ENCODE measurements around the gene IGLON5.

The IGLON5 gene

GRCh38 chr19:51324167-51324481 lies 12.7 kb downstream of the IGLON5 start:
- Histone ChIP-seq H3K4me1 (ENCODE audit: insufficient read depth, low read length) (peaks cover 6% of the 10 kb centered on the region; the same call in 1 of the 2 replicates), H3K36me3 (ENCODE audit: insufficient read depth, low read length) (no peaks in the 10 kb centered on the region), H3K9ac (ENCODE audit: low read depth, low read length) (no peak overlapping the region), H3K9me3 (ENCODE audit: control insufficient read depth, insufficient read depth, low read length) (no peaks in the 10 kb centered on the region)

DNA sequence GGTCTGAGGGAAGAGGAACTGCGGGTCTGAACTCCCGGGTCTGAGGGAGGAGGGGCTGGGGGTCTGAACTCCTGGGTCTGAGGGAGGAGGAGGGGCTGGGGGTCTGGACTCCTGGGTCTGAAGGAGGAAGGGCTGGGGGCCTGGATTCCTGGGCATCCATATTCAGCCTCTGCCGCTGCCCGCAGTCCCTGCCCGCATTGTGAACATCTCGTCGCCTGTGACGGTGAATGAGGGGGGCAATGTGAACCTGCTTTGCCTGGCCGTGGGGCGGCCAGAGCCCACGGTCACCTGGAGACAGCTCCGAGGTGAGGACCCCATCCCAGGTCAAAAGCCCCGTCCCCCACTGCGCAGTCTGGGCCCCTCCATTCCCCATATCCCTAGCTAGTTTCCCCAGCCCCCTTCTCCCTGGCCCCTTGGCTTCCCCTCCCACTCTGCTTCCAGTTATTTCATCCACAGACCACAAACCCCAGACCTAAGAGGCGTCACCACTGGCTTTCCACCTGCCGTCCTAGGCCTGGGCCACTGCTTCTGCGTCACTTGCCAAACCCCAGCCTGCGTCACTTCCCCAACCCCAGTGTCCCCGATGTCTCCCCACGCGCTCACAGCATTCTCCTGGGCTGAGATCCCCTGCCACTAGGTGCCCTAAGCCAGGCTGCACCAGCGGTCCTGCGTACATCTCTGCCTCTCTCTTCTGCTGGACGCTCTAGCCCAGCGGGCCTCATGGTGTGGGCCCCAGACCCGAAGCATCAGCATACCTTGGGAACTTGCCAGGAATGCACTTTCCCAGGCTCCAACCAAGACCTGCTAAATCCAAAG lies 13.9 kb downstream of the IGLON5 start:
- H3K9me3 ChIP-seq (ENCODE audit: control insufficient read depth, insufficient read depth, low read length): no peaks in the 10 kb centered on the region
- H3K9ac ChIP-seq (ENCODE audit: low read depth, low read length): no peak overlapping the region
- H3K4me1 ChIP-seq (ENCODE audit: insufficient read depth, low read length): peaks cover 6% of the 10 kb centered on the region; the same call in 1 of the 2 replicates
- no peaks in the 10 kb centered on the region for H3K36me3 ChIP-seq (ENCODE audit: insufficient read depth, low read length)

DNA sequence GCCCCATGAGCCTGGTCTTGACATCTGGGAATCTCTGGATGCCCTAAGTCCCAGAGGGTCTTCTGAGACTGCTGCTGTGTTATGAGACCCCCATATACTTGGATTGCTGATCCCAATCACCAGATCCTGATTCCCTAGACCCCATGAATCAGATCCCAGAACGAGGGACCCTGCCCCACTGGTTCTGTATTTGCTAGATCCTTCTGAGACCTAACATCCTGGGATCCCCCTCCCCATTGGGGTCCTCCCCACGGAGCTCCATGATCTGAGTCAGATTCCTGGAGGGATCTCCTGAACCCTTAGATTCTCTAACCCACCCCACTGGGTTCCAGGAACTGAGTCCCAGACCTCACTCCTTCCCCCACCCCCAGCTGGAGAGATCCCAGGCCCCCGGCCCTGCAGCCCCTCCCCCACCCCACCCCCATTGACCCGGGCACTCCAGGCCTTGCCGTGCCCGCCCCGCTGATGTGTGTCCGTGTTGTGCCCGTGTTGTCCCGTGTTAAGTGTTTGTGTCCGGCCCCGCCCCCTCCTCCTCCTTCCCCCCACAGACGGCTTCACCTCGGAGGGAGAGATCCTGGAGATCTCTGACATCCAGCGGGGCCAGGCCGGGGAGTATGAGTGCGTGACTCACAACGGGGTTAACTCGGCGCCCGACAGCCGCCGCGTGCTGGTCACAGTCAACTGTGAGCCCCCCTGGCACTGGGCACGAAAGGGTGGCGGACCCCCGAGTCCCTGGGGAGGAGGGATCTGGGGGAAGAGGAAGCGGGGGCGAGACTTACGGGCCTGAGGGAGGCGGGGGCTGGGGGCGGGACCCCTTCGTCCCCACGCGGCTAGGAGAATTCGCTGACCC lies 15.0 kb downstream of the IGLON5 start:
- H3K36me3 ChIP-seq (ENCODE audit: insufficient read depth, low read length): no peaks in the 10 kb centered on the region
- no peaks in the 10 kb centered on the region for H3K9me3 ChIP-seq (ENCODE audit: control insufficient read depth, insufficient read depth, low read length)
- H3K4me1 ChIP-seq (ENCODE audit: insufficient read depth, low read length): peaks cover 6% of the 10 kb centered on the region; the same call in 1 of the 2 replicates
- H3K9ac ChIP-seq (ENCODE audit: low read depth, low read length): peak overlapping the region; percentile 74; the same call in 1 of the 2 replicates

DNA sequence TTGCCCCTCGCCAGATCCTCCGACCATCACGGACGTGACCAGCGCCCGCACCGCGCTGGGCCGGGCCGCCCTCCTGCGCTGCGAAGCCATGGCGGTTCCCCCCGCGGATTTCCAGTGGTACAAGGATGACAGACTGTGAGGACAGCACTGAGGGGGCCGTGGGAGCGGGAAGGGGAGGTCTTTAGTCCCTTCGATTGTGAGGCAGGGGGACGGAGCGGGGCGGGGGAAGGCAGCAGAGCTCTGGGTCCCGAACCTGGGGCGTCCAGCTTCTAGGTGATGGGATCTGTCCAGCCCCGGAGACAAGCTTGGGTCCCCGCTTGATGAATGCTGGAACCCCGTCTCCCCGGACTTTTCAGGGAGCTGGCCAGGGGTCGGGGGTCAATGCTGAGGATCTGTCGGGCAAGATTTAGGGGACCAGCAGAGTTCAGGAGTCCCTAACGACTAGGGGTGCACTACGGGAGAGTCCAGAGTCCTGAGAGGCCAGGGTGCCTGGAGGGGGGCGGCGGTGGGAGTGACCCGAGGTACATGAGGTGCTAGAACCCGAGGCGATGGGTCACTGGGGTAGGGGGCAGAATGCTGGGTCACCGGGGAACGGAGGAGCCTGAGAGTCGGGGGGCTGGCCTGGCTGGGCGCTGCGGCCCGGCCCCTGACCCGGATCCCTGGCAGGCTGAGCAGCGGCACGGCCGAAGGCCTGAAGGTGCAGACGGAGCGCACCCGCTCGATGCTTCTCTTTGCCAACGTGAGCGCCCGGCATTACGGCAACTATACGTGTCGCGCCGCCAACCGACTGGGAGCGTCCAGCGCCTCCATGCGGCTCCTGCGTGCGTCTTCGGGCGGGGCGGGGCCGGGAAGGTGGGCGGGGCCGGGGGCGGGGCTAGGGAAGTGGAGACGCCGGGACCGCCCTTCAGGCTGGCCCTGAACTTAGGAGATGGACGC lies 15.9 kb downstream of the IGLON5 start:
- H3K9ac ChIP-seq (ENCODE audit: low read depth, low read length): peak overlapping the region; percentile 74
- peaks cover 6% of the 10 kb centered on the region; the same call in 1 of the 2 replicates for H3K4me1 ChIP-seq (ENCODE audit: insufficient read depth, low read length)
- no peaks in the 10 kb centered on the region for H3K9me3 ChIP-seq (ENCODE audit: control insufficient read depth, insufficient read depth, low read length)
- no peaks in the 10 kb centered on the region; the same call in 1 of the 2 replicates for H3K36me3 ChIP-seq (ENCODE audit: insufficient read depth, low read length)

DNA sequence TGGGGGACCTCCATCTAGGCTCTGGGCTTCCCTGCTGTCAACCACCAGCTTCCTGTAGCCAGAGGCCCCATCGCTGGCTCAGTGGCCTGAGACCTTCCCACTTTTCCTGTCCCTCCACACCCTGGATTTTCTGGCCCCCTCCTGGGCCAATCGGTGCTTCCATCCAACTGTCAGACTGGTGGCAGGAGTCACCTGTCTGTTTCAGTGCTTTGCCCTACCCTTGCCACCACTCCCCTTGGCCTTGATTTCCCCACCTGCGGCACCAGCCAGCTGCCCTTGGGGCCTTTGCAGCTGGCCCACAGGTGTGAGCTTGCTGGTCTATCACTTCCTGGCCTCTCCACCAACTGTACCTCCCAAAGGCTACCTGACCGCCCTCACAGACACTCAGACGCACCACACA lies 18.0 kb downstream of the IGLON5 start:
- Histone ChIP-seq H3K9ac (ENCODE audit: low read depth, low read length) (no peak overlapping the region), H3K36me3 (ENCODE audit: insufficient read depth, low read length) (no peaks in the 10 kb centered on the region; the same call in 1 of the 2 replicates), H3K4me1 (ENCODE audit: insufficient read depth, low read length) (peaks cover 6% of the 10 kb centered on the region; the same call in 1 of the 2 replicates)

DNA sequence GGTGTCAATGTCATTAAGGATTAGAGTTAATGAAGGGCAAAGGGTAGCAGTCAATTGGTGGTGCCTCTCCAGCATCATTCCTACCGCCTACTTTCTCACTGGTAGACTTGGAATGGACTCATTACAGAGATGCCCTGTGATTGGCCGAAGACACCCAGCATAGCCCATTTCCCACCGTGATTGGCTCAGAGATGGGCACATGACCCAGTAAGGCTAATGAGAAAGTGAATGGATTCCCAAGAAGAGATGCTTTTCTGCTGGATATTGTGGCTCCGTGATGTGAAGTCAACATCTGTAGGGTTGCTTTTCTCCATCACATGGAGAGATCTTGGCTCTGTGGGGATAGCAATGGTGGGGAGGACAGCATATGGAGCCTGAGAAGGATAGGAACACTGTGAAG lies 18.9 kb downstream of the IGLON5 start:
- Histone ChIP-seq H3K9me3 (ENCODE audit: control insufficient read depth, insufficient read depth, low read length) (no peaks in the 10 kb centered on the region), H3K9ac (ENCODE audit: low read depth, low read length) (no peak overlapping the region), H3K4me1 (ENCODE audit: insufficient read depth, low read length) (peaks cover 6% of the 10 kb centered on the region; the same call in 1 of the 2 replicates), H3K36me3 (ENCODE audit: insufficient read depth, low read length) (no peaks in the 10 kb centered on the region; the same call in 1 of the 2 replicates)

More for the DNA sequence above, 18.0 kb downstream of the IGLON5 start:
- no peaks in the 10 kb centered on the region for H3K9me3 ChIP-seq (ENCODE audit: control insufficient read depth, insufficient read depth, low read length)

- H3K4me1 ChIP-seq (ENCODE audit: insufficient read depth, low read length): peaks cover 6% of the 10 kb centered on the region; the same call in 1 of the 2 replicates
- no peaks in the 10 kb centered on the region for H3K9me3 ChIP-seq (ENCODE audit: control insufficient read depth, insufficient read depth, low read length)
- no peaks in the 10 kb centered on the region; the same call in 1 of the 2 replicates for H3K36me3 ChIP-seq (ENCODE audit: insufficient read depth, low read length)
- no peak overlapping the region for H3K9ac ChIP-seq (ENCODE audit: low read depth, low read length)
These were observed 19.7 kb downstream of the IGLON5 start for GRCh38 chr19:51331193-51331592.

GRCh38 chr19:51331716-51332115 lies 20.3 kb downstream of the IGLON5 start:
- Histone ChIP-seq H3K9ac (ENCODE audit: low read depth, low read length) (no peak overlapping the region), H3K36me3 (ENCODE audit: insufficient read depth, low read length) (no peaks in the 10 kb centered on the region; the same call in 1 of the 2 replicates), H3K9me3 (ENCODE audit: control insufficient read depth, insufficient read depth, low read length) (no peaks in the 10 kb centered on the region), H3K4me1 (ENCODE audit: insufficient read depth, low read length) (peaks cover 6% of the 10 kb centered on the region; the same call in 1 of the 2 replicates)

DNA sequence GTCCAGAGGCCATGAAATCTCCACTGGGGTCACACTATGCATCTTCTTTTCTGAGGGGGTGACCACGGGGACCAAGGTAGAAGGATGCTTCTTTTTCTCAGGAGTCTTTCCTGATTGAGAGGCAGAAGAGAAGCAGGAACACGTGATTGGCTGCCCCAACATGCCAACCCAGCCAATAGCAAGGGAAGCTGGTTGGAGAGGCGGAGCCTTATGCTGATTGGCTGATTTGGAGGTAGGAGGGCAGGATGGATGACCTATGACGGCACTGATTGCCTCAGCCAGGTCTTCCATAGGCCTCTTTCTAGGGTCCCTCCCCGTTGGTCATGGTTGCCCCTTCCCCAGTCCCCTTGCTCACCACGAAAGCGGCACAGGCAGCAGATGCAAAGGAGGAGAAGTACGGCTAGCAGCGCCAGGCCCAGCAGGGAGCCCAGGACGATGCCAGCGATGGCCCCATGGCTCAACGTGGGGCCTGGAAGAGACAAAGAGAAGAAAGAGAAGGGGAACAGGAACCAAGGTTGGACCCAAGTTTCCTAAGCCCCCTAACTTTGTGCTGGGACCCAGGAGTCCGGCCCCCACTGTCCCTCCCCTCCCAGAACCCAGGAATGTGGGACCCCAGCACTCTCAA lies 22.5 kb downstream of the IGLON5 start:
- Histone ChIP-seq H3K4me1 (ENCODE audit: insufficient read depth, low read length) (0 out of 2 replicates have a peak, but pooled peaks cover 4% of the 10 kb centered on the region), H3K9ac (ENCODE audit: low read depth, low read length) (no peak overlapping the region; the same call in 1 of the 2 replicates), H3K9me3 (ENCODE audit: control insufficient read depth, insufficient read depth, low read length) (no peaks in the 10 kb centered on the region), H3K36me3 (ENCODE audit: insufficient read depth, low read length) (no peaks in the 10 kb centered on the region; the same call in 1 of the 2 replicates)

- no peaks in the 10 kb centered on the region for H3K36me3 ChIP-seq (ENCODE audit: insufficient read depth, low read length)
- no peak overlapping the region for H3K9ac ChIP-seq (ENCODE audit: low read depth, low read length)
- peaks cover 12% of the 10 kb centered on the region for H3K4me1 ChIP-seq (ENCODE audit: insufficient read depth, low read length)
- no peaks in the 10 kb centered on the region for H3K9me3 ChIP-seq (ENCODE audit: control insufficient read depth, insufficient read depth, low read length)
These were observed 25.9 kb downstream of the IGLON5 start for GRCh38 chr19:51337141-51337860.

- H3K9me3 ChIP-seq (ENCODE audit: control insufficient read depth, insufficient read depth, low read length): no peaks in the 10 kb centered on the region
- peaks cover 17% of the 10 kb centered on the region for H3K4me1 ChIP-seq (ENCODE audit: insufficient read depth, low read length)
- peak overlapping the region; percentile 68; the same call in 1 of the 2 replicates for H3K9ac ChIP-seq (ENCODE audit: low read depth, low read length)
- H3K36me3 ChIP-seq (ENCODE audit: insufficient read depth, low read length): no peaks in the 10 kb centered on the region
These were observed 26.6 kb downstream of the IGLON5 start for GRCh38 chr19:51337861-51338562.

DNA sequence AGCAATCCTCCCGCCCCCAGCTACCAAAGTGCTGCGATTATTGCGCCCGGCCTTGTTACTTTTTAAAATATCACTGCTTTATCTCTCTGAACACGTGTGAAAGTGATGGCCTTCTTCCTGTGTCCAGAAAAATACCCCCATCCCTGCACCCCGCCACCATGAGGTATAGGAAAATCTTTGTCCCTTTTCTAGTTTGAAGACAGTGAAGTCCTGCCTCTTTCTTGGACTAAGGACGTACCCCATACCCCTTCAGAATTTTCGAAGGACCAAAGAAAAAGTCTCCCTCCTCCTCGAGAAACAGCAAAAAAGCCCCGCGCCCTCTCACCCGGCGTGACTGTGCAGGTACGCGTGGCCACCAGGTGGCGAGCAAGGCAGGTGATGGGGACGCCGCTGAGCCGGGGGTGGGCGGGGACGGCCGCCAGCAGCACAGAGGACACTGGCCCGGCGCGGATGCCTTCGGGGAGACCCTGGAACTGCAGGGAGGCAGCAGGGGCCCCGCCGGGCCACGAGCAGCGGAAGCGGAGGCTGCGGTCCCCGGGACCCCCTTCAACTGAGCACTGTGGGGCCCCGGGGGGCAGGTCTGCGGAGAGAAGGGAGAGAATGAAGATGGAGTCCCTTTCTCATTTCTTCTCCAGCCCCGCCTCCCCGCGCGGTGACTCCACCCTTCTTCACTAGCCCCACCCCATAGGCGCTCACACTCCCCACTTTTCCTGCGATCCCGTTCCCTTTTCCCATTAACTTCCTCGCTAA lies 27.3 kb downstream of the IGLON5 start:
- H3K36me3 ChIP-seq (ENCODE audit: insufficient read depth, low read length): no peaks in the 10 kb centered on the region
- no peaks in the 10 kb centered on the region for H3K9me3 ChIP-seq (ENCODE audit: control insufficient read depth, insufficient read depth, low read length)
- peaks cover 17% of the 10 kb centered on the region for H3K4me1 ChIP-seq (ENCODE audit: insufficient read depth, low read length)
- H3K9ac ChIP-seq (ENCODE audit: low read depth, low read length): peak overlapping the region; percentile 68
